SU-DHL-6 (cell line): ENCODE results near the gene C3orf80.

Source experiments
- H2AFZ ChIP-seq: fragments of 200-600 bp; sonication (generic); 2 replicates; pipeline ENCODE4 v1.6.1; 2014; ENCODE audit warnings: low read depth, mild to moderate bottlenecking, moderate library complexity, mixed read lengths, antibody characterized with exemption, low read length; ENCODE audit not compliant: severe bottlenecking
- H3F3A ChIP-seq: fragments of 200-600 bp; shearing (Covaris generic); 2 replicates; pipeline ENCODE4 v1.6.0; 2016; ENCODE audit warnings: antibody characterized with exemption, mild to moderate bottlenecking; ENCODE audit not compliant: insufficient read depth
- H3K27ac ChIP-seq: fragments of 200-600 bp; sonication (generic); 2 replicates; pipeline ENCODE4 v1.5.1; 2016; ENCODE audit warnings: low read depth, mild to moderate bottlenecking, low read length, moderate library complexity, mixed read lengths
- H3K27me3 ChIP-seq: fragments of 200-600 bp; sonication (generic), shearing (Covaris generic); 2 replicates; pipeline ENCODE4 v1.6.0; 2014; ENCODE audit warnings: mild to moderate bottlenecking, low read length
- H3K36me3 ChIP-seq: fragments of 200-600 bp; sonication (generic); 2 replicates; pipeline ENCODE4 v1.6.1; 2014; ENCODE audit warnings: mild to moderate bottlenecking, low read length, mixed read lengths
- H3K4me2 ChIP-seq: fragments of 300-600, 200-600 bp; shearing (Covaris generic), sonication (generic); 2 replicates; pipeline ENCODE4 v1.6.0; 2014; ENCODE audit warnings: low read length, low read depth, mild to moderate bottlenecking; ENCODE audit not compliant: poor library complexity, severe bottlenecking
- H3K4me3 ChIP-seq: fragments of 200-600 bp; sonication (generic); 2 replicates; pipeline ENCODE4 v1.5.1; 2014; ENCODE audit warnings: antibody characterized with exemption, low read length, mild to moderate bottlenecking, mixed read lengths; ENCODE audit not compliant: insufficient read depth, poor library complexity, severe bottlenecking
- H3K79me2 ChIP-seq: fragments of 200-600 bp; sonication (generic); 2 replicates; pipeline ENCODE4 v1.6.1; 2014; ENCODE audit warnings: mild to moderate bottlenecking, low read length, moderate library complexity; ENCODE audit not compliant: insufficient read depth
- H3K9ac ChIP-seq: fragments of 200-600 bp; sonication (generic); 2 replicates; pipeline ENCODE4 v1.7.0; 2014; ENCODE audit warnings: mild to moderate bottlenecking, low read length
- H3K9me2 ChIP-seq: fragments of 200-600 bp; sonication (generic); replicated peaks from 2 replicates; pipeline ENCODE4 v1.6.1; 2014; ENCODE audit warnings: low read length; ENCODE audit not compliant: insufficient read depth
- H3K9me3 ChIP-seq: fragments of 200-600 bp; sonication (generic); 2 replicates; pipeline ENCODE4 v1.6.1; 2014; ENCODE audit warnings: low read length, mixed read lengths; ENCODE audit not compliant: insufficient read depth
- H4K20me1 ChIP-seq: fragments of 200-600 bp; sonication (generic); 2 replicates; pipeline ENCODE4 v1.6.1; 2014; ENCODE audit warnings: low read depth, mild to moderate bottlenecking, antibody characterized with exemption, low read length, moderate library complexity, mixed read lengths
- EZH2phosphoT487 ChIP-seq: fragments of 200-600 bp; sonication (generic), shearing (Covaris generic); conservative IDR thresholded peaks from 2 replicates; pipeline ENCODE4 v1.6.1; 2018; ENCODE audit warnings: mild to moderate bottlenecking, antibody characterized with exemption, low read length, moderate library complexity, mixed read lengths
- TF ChIP-seq, protein P1 (sequence below): fragments of 200-600 bp; sonication (generic); IDR thresholded peaks from one replicate; pipeline ENCODE4 v1.5.1; 2017; ENCODE audit warnings: antibody characterized with exemption, mild to moderate bottlenecking, low read length, moderate library complexity; ENCODE audit not compliant: insufficient read depth, poor library complexity, severe bottlenecking

C3orf80 gene

GRCh38 chr3:160260587-160261270 is 35.5 kb downstream of the C3orf80 start:
- H3K4me2 ChIP-seq = no peak overlapping the region
- no peak overlapping the region for H2AFZ ChIP-seq
- no peaks in the 10 kb centered on the region for H3K36me3 ChIP-seq
- H3K79me2 ChIP-seq = no peaks in the 10 kb centered on the region
- no peak overlapping the region for H3K9ac ChIP-seq
- TF ChIP-seq EZH2phosphoT487 = no peak
- TF ChIP-seq, protein P1, sequence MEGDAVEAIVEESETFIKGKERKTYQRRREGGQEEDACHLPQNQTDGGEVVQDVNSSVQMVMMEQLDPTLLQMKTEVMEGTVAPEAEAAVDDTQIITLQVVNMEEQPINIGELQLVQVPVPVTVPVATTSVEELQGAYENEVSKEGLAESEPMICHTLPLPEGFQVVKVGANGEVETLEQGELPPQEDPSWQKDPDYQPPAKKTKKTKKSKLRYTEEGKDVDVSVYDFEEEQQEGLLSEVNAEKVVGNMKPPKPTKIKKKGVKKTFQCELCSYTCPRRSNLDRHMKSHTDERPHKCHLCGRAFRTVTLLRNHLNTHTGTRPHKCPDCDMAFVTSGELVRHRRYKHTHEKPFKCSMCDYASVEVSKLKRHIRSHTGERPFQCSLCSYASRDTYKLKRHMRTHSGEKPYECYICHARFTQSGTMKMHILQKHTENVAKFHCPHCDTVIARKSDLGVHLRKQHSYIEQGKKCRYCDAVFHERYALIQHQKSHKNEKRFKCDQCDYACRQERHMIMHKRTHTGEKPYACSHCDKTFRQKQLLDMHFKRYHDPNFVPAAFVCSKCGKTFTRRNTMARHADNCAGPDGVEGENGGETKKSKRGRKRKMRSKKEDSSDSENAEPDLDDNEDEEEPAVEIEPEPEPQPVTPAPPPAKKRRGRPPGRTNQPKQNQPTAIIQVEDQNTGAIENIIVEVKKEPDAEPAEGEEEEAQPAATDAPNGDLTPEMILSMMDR = no peak
- no peaks in the 10 kb centered on the region for H4K20me1 ChIP-seq
- H3F3A ChIP-seq = no peaks in the 10 kb centered on the region
- no peaks in the 10 kb centered on the region for H3K9me2 ChIP-seq
- no peak overlapping the region for H3K27ac ChIP-seq
- no peaks in the 10 kb centered on the region for H3K9me3 ChIP-seq
- H3K27me3 ChIP-seq = no peaks in the 10 kb centered on the region
- no peak overlapping the region for H3K4me3 ChIP-seq

GRCh38 chr3:160265088-160265487 is 39.9 kb downstream of the C3orf80 start:
- Histone ChIP-seq H2AFZ (no peak overlapping the region), H3K9ac (no peak overlapping the region), H3K9me3 (no peaks in the 10 kb centered on the region), H3K9me2 (no peaks in the 10 kb centered on the region), H3K36me3 (no peaks in the 10 kb centered on the region), H3K4me3 (no peak overlapping the region), H3K4me2 (no peak overlapping the region), H3K79me2 (no peaks in the 10 kb centered on the region), H3K27me3 (no peaks in the 10 kb centered on the region), H3K27ac (no peak overlapping the region), H3F3A (no peaks in the 10 kb centered on the region), H4K20me1 (no peaks in the 10 kb centered on the region)
- TF ChIP-seq, protein P1 = no peak
- TF ChIP-seq EZH2phosphoT487 = no peak
